GM18873 (cell line): ENCODE measurements around the gene GNG8.
A peak's percentile ranks its signal among the peaks of the same experiment; 100 is the strongest.

ENCODE experiments used
- ATAC-seq: cut with Tn5 transposase; IDR thresholded peaks from one replicate; pipeline ENCODE4 v1.9.1; 2021; ENCODE audit warnings: mild to moderate bottlenecking, moderate library complexity, moderate number of reproducible peaks; ENCODE audit not compliant: unreplicated experiment, low FRiP score

Gene GNG8

DNA sequence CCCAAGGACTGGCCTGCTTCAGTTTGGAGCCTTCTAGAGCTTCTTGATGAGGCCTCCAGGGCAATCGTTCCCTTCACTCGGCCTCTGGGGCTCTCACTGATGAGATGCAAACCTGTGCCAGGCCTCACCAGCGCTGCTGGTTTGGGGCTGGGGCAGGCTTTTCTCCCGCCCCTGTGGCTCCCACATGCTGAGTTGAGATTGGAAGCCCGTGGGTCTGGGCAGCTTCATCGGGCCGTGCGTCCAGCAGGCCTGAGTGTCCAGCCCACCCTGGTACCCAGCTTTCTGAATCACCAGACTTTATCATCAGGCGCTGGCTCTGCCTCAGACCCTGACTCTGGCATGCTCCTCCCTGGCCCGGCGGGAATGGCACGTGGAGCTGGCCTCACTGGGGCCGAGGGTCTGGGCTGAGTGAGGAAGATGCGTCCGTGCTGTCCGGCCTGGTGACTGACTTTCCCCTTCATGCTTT lies 30.6 kb downstream of the GNG8 start:
- no peak for ATAC-seq

- ATAC-seq: no peak
Measured at GRCh38 chr19:46604781-46605355, 31.1 kb downstream of the GNG8 start.

GRCh38 chr19:46603752-46604231 lies 32.2 kb downstream of the GNG8 start:
- no peak for ATAC-seq

DNA sequence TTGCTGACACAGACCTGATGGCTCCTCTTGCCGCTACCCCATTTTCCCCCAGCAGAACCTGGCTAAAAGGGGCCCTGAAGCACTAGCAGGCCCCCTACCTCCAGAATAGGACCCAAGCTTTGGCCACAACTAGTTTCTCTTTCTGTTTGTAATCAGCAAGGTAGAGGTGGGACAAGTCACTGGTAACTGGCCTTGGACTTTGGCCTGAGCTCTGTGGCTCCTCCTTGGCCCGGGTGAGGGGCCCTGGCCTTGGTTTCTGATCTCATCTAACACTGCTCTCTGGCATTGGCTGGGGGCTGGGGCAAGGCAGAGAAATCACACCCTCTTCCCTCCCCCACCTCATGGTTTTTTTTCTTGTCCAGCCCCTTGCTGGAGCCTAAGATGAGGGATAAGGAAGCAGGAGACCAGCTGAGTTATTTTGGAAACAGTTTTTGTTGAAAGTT lies 32.8 kb downstream of the GNG8 start:
- ATAC-seq: no peak

- ATAC-seq: no peak
Measured at GRCh38 chr19:46602392-46603194, 33.4 kb downstream of the GNG8 start.

DNA sequence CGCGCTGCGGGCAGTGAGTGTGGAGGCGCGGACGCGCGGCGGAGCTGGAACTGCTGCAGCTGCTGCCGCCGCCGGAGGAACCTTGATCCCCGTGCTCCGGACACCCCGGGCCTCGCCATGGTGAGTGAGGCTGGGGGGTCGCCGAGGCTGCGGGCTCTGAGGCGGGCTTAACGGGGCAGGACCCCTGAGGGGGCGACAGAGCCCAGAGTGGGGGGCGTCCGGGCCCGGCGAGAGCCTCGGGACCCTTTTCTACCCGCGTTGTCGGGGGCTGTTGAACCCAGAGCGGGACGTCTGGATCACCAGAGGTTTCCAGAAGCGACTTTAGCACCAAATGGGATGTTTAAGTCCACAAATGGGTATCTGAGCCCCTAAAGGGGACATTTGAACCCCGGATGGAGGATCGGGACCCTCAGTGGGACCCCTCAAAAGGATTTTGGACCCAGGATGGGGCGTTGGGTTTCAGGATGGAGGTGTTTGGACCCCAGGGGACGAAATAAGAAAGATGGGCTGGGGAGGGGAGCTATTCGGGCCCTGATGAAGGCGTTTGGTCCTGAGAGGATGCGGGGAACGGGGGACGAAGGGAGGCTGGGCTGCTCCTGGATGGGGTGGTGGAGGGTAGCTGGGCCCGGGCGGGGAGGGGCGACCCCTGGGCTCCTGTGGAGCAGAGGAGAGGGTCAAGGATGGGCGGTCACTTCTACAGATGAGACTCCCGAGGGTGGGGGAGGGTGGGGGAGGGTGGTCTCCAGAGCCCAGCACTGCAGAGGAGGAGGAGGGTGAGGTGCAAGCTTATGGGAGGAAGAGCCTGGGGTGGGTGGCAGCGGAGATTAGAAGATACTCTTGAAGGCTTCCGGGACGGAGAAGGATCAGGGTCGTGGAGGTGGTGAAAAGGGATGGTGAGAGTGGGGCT lies 34.4 kb downstream of the GNG8 start, which contains the start of gene CALM3:
TSS of gene CALM3 (plus strand) at position 13 of the 907 bp plus-strand sequence. CDS start at position 118, 105 bp downstream.
- no peak for ATAC-seq

- peak; percentile 90 for ATAC-seq
Measured at GRCh38 chr19:46600384-46601317, 35.4 kb downstream of the GNG8 start.

- ATAC-seq: no peak
Measured at GRCh38 chr19:46599716-46600373, 36.2 kb downstream of the GNG8 start.

DNA sequence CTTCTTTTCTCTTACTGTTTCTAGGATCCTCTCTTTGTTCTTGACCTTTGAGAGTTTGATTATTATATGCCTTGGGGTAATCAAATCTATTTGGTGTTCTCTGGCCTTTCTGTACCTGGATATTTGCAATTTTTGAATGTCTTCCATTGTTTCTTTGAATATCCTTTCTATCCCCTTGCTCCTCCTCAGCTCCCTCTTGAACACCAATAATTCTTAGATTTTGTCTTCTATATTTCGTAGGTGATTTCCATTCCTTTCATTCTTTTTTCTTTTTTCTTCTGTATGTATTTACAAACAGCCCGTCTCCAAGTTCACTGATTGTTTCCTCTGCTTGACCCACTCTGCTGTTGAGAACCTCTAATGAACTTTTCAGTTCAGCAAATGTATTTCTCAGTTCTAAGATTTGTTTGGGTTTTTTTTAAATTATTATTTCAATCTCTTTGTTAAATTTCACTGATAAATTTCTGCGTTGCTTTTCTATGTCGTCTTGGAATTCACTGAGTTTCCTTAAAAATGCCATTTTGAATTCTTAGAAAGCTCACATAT lies 37.6 kb downstream of the GNG8 start:
- ATAC-seq: no peak

DNA sequence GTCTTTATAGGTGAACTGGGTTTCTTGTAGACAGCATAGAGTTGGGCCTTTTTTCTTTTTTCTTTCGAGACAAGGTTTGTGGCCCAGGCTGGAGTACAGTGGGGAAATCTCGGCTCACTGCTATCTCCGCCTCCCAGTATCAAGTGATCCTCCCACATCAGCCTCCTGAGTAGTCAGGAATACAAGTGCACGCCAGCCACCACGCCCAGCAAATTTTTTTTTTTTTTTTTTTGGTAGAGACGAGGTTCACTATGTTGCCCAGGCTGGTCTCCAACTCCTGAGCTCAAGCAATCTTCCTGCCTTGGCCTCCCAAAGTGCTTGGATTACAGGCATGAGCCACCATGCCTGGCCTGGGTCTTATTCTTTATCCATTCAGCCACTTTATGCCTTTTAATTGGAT lies 40.0 kb downstream of the GNG8 start:
- no peak for ATAC-seq

DNA sequence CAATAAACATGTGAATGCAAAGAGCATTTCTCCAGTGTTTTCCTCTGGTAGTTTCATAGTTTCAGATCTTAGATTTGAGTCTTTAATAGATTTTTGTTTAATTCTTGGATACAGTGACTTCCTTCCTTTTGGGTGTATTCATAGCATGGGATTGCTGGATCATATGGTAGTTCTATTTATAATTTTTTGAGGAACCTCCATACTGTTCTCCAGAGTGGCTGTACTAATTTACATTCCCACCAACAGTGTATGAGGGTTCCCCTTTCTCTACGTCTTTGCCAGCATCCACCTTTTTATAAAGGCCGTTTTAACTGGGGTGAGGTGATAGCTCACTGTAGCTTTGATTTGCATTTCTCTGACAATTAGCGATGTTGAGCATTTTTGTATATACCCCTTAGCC lies 44.1 kb downstream of the GNG8 start:
- no peak for ATAC-seq

- ATAC-seq: no peak
Measured at GRCh38 chr19:46591254-46591653, 44.7 kb downstream of the GNG8 start.

- ATAC-seq: no peak
Measured at GRCh38 chr19:46587861-46588260, 48.1 kb downstream of the GNG8 start.

GRCh38 chr19:46586294-46586693 lies 49.7 kb downstream of the GNG8 start:
- ATAC-seq: no peak

DNA sequence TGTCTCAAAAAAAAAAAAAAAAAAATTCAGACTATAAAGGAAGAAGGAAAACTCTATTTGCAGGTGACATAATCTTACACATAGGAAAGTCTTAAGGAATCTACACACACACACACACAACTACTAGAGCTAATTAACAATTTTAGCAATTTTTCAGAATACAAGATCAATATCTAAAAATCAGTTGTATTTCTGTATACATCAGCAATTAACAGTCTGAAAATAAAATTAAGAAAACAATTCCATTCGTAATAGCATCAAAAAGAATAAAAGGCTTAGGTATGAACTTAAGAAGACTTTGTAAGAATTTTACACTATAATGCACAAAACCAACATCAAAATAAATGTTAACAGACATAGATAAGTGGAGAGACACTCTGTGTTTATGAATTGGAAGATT lies 50.5 kb downstream of the GNG8 start:
- ATAC-seq: no peak
